ENCODE results near the gene BRWD1.
"Not testable (repeated sequence)": the region's sequence is repeated elsewhere in the genome, so short reads cannot be mapped to it uniquely, and the experiment has no call there.

Gene BRWD1

GRCh38 chr21:39173716-39174680 is 139.4 kb downstream of the BRWD1 start:
- Histone ChIP-seq H3K4me3 (ENCODE audit: low read length) (no peak overlapping the region), H3K9ac (ENCODE audit: low read length) (no peak overlapping the region), H3K4me1 (ENCODE audit: control insufficient read depth, insufficient read depth, low read length) (no peaks in the 10 kb centered on the region), H3K9me3 (ENCODE audit: control insufficient read depth, low read length) (no peaks in the 10 kb centered on the region), H3K36me3 (ENCODE audit: control insufficient read depth, insufficient read depth, low read length) (no peaks in the 10 kb centered on the region), H3K27me3 (ENCODE audit: control insufficient read depth, insufficient read depth, low read length) (no peaks in the 10 kb centered on the region)

GRCh38 chr21:39169906-39170305 is 143.5 kb downstream of the BRWD1 start:
- H3K9ac ChIP-seq (ENCODE audit: low read length) = no peak overlapping the region
- H3K4me3 ChIP-seq (ENCODE audit: low read length) = no peak overlapping the region
- no peaks in the 10 kb centered on the region for H3K27me3 ChIP-seq (ENCODE audit: control insufficient read depth, insufficient read depth, low read length)
- no peaks in the 10 kb centered on the region for H3K9me3 ChIP-seq (ENCODE audit: control insufficient read depth, low read length)
- H3K36me3 ChIP-seq (ENCODE audit: control insufficient read depth, insufficient read depth, low read length) = no peaks in the 10 kb centered on the region
- no peaks in the 10 kb centered on the region for H3K4me1 ChIP-seq (ENCODE audit: control insufficient read depth, insufficient read depth, low read length)

DNA sequence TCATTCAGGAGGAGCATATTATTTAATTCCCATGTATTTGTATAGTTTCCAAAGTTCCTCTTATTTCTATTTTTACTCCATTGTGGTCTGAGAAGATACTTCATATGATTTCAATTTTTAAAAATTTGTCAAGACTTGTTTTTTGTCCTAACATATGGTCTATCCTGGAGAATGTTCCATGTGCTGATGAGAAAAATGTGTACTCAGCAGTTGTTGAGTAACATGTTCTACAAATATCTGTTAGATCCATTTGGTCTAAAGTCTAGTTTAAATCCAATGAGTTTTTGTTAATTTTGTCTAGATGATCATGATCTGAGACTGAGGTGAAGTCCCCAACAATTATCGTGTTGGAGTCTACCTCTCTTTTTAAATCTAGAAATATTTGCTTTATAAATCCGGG is 144.6 kb downstream of the BRWD1 start:
- no peaks in the 10 kb centered on the region for H3K4me1 ChIP-seq (ENCODE audit: control insufficient read depth, insufficient read depth, low read length)
- no peaks in the 10 kb centered on the region for H3K36me3 ChIP-seq (ENCODE audit: control insufficient read depth, insufficient read depth, low read length)
- H3K4me3 ChIP-seq (ENCODE audit: low read length) = no peak overlapping the region
- no peak overlapping the region for H3K9ac ChIP-seq (ENCODE audit: low read length)
- peaks cover 6% of the 10 kb centered on the region for H3K9me3 ChIP-seq (ENCODE audit: control insufficient read depth, low read length)
- H3K27me3 ChIP-seq (ENCODE audit: control insufficient read depth, insufficient read depth, low read length) = no peaks in the 10 kb centered on the region

DNA sequence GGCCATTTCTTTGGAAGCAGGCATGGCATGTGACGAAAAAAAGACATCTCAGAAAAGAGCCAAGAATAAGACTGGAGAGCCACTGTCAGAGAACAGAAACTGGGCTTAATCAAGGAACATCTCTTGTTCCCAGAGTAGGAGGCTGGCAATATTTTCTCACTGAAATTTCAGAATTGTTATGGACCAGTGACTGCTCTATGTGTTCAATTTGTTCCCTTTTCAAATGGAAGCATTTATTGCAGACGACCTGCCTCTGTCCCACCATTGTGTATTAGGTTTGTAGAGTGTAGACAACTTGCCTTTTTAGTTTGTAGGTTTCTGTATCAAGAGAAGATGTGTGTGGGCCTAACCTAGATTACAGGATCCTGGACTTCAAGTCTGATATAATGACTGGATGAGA is 148.9 kb downstream of the BRWD1 start:
- Histone ChIP-seq H3K9ac (ENCODE audit: low read length) (no peak overlapping the region), H3K36me3 (ENCODE audit: control insufficient read depth, insufficient read depth, low read length) (no peaks in the 10 kb centered on the region)

DNA sequence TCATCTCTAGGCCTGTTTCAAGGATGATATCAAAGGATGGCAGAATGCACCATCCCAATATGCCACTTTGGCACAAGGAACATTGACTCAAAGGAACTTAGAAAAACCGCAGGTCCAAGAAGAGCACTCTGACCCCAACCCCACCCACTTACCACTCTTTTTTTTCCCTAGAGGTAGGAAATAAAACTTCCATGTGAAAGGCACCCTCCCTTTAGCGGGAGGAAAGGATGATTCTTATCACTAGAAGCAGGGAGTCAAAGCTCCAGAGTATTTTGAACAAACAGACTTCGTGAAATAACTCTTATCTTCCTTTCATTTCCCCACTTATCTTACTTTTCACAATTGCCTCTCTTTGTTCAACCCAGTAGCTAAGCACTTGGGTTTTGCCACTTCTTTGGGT is 152.4 kb downstream of the BRWD1 start:
- Histone ChIP-seq H3K4me1 (ENCODE audit: control insufficient read depth, insufficient read depth, low read length) (peaks cover 11% of the 10 kb centered on the region), H3K4me3 (ENCODE audit: low read length) (no peak overlapping the region), H3K9ac (ENCODE audit: low read length) (no peak overlapping the region), H3K36me3 (ENCODE audit: control insufficient read depth, insufficient read depth, low read length) (no peaks in the 10 kb centered on the region), H3K27me3 (ENCODE audit: control insufficient read depth, insufficient read depth, low read length) (no peaks in the 10 kb centered on the region), H3K9me3 (ENCODE audit: control insufficient read depth, low read length) (peaks cover 6% of the 10 kb centered on the region)

More for the DNA sequence above, 148.9 kb downstream of the BRWD1 start:
- Histone ChIP-seq H3K4me3 (ENCODE audit: low read length) (no peak overlapping the region), H3K4me1 (ENCODE audit: control insufficient read depth, insufficient read depth, low read length) (peaks cover 11% of the 10 kb centered on the region), H3K27me3 (ENCODE audit: control insufficient read depth, insufficient read depth, low read length) (no peaks in the 10 kb centered on the region), H3K9me3 (ENCODE audit: control insufficient read depth, low read length) (peaks cover 6% of the 10 kb centered on the region)

GRCh38 chr21:39159342-39160063 is 153.9 kb downstream of the BRWD1 start:
- Histone ChIP-seq H3K9ac (ENCODE audit: low read length) (no peak overlapping the region), H3K4me3 (ENCODE audit: low read length) (no peak overlapping the region), H3K36me3 (ENCODE audit: control insufficient read depth, insufficient read depth, low read length) (no peaks in the 10 kb centered on the region), H3K9me3 (ENCODE audit: control insufficient read depth, low read length) (peaks cover 5% of the 10 kb centered on the region), H3K27me3 (ENCODE audit: control insufficient read depth, insufficient read depth, low read length) (no peaks in the 10 kb centered on the region), H3K4me1 (ENCODE audit: control insufficient read depth, insufficient read depth, low read length) (peaks cover 11% of the 10 kb centered on the region)

DNA sequence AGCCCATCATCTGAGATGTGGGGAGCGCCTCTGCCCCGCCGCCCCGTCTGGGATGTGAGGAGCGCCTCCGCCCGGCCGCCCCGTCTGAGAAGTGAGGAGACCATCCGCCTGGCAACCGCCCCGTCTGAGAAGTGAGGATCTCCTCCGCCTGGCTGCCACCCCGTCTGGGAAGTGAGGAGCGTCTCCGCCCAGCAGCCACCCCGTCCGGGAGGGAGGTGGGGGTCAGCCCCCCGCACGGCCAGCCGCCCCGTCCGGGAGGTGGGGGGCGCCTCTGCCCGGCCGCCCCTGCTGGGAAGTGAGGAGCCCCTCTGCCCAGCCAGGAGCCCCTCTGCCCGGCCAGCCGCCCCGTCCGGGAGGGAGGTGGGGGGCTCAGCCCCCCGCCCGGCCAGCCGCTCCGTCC is 156.2 kb downstream of the BRWD1 start:
- not testable (repeated sequence) for H3K27me3 ChIP-seq (ENCODE audit: control insufficient read depth, insufficient read depth, low read length); H3K9ac ChIP-seq (ENCODE audit: low read length); H3K9me3 ChIP-seq (ENCODE audit: control insufficient read depth, low read length); H3K36me3 ChIP-seq (ENCODE audit: control insufficient read depth, insufficient read depth, low read length); H3K4me3 ChIP-seq (ENCODE audit: low read length)
- peaks cover 11% of the 10 kb centered on the region for H3K4me1 ChIP-seq (ENCODE audit: control insufficient read depth, insufficient read depth, low read length)

GRCh38 chr21:39156024-39156423 is 157.4 kb downstream of the BRWD1 start:
- H3K36me3 ChIP-seq (ENCODE audit: control insufficient read depth, insufficient read depth, low read length) = no peaks in the 10 kb centered on the region
- H3K4me1 ChIP-seq (ENCODE audit: control insufficient read depth, insufficient read depth, low read length) = peaks cover 4% of the 10 kb centered on the region
- no peak overlapping the region for H3K9ac ChIP-seq (ENCODE audit: low read length)
- H3K4me3 ChIP-seq (ENCODE audit: low read length) = no peak overlapping the region
- no peaks in the 10 kb centered on the region for H3K9me3 ChIP-seq (ENCODE audit: control insufficient read depth, low read length)
- H3K27me3 ChIP-seq (ENCODE audit: control insufficient read depth, insufficient read depth, low read length) = no peaks in the 10 kb centered on the region

- Histone ChIP-seq H3K4me1 (ENCODE audit: control insufficient read depth, insufficient read depth, low read length) (no peaks in the 10 kb centered on the region), H3K36me3 (ENCODE audit: control insufficient read depth, insufficient read depth, low read length) (no peaks in the 10 kb centered on the region), H3K4me3 (ENCODE audit: low read length) (no peak overlapping the region), H3K27me3 (ENCODE audit: control insufficient read depth, insufficient read depth, low read length) (no peaks in the 10 kb centered on the region), H3K9me3 (ENCODE audit: control insufficient read depth, low read length) (no peaks in the 10 kb centered on the region), H3K9ac (ENCODE audit: low read length) (no peak overlapping the region)
Measured at GRCh38 chr21:39155578-39155977, 157.9 kb downstream of the BRWD1 start.

DNA sequence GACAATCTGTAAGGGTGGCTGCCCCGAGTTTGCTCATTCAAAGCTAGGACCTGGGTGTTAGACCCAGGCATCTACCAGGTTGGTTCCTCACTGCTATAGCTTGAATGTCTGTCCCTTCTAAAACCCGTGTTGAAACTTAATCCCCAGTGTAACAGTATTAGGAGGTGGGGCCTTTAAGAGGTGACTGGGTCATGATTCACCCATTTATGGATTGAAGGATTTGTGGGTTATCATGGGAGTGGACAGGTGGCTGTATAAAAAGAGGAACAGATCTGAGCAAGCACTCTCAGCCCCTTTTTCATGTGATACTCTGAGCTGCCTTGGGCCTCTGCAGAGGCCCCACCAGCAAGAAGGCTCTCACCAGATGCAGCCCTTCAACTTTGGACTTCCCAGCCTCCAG is 159.6 kb downstream of the BRWD1 start:
- H3K27me3 ChIP-seq (ENCODE audit: control insufficient read depth, insufficient read depth, low read length) = no peaks in the 10 kb centered on the region
- no peak overlapping the region for H3K4me3 ChIP-seq (ENCODE audit: low read length)
- H3K36me3 ChIP-seq (ENCODE audit: control insufficient read depth, insufficient read depth, low read length) = no peaks in the 10 kb centered on the region
- no peaks in the 10 kb centered on the region for H3K9me3 ChIP-seq (ENCODE audit: control insufficient read depth, low read length)
- H3K4me1 ChIP-seq (ENCODE audit: control insufficient read depth, insufficient read depth, low read length) = no peaks in the 10 kb centered on the region
- H3K9ac ChIP-seq (ENCODE audit: low read length) = no peak overlapping the region

GRCh38 chr21:39153373-39153772 is 160.1 kb downstream of the BRWD1 start:
- H3K9ac ChIP-seq (ENCODE audit: low read length) = no peak overlapping the region
- no peaks in the 10 kb centered on the region for H3K4me1 ChIP-seq (ENCODE audit: control insufficient read depth, insufficient read depth, low read length)
- no peaks in the 10 kb centered on the region for H3K27me3 ChIP-seq (ENCODE audit: control insufficient read depth, insufficient read depth, low read length)
- no peaks in the 10 kb centered on the region for H3K36me3 ChIP-seq (ENCODE audit: control insufficient read depth, insufficient read depth, low read length)
- no peaks in the 10 kb centered on the region for H3K9me3 ChIP-seq (ENCODE audit: control insufficient read depth, low read length)
- no peak overlapping the region for H3K4me3 ChIP-seq (ENCODE audit: low read length)

- no peaks in the 10 kb centered on the region for H3K4me1 ChIP-seq (ENCODE audit: control insufficient read depth, insufficient read depth, low read length)
- H3K36me3 ChIP-seq (ENCODE audit: control insufficient read depth, insufficient read depth, low read length) = no peaks in the 10 kb centered on the region
- no peak overlapping the region for H3K4me3 ChIP-seq (ENCODE audit: low read length)
- no peaks in the 10 kb centered on the region for H3K27me3 ChIP-seq (ENCODE audit: control insufficient read depth, insufficient read depth, low read length)
- H3K9ac ChIP-seq (ENCODE audit: low read length) = no peak overlapping the region
- no peaks in the 10 kb centered on the region for H3K9me3 ChIP-seq (ENCODE audit: control insufficient read depth, low read length)
Measured at GRCh38 chr21:39152271-39152670, 161.2 kb downstream of the BRWD1 start.

Measured in mucosa of stomach (tissue), 1 donor.